WTC11 (cell line): ENCODE data around the gene TRIM47. TPM values are rescaled to one million over a fixed set of nuclear protein-coding genes. Genes with fewer than 3 reads are reported as not detected.

Experiments used
- EMX1 ChIP-seq: fragments of 250-450 bp; sonication (Bioruptor Pico); IDR thresholded peaks from 2 replicates; pipeline ENCODE4 v1.8.0; 2021; ENCODE audit warnings: mild to moderate bottlenecking
- FOXK1 ChIP-seq: sonication (generic); formaldehyde crosslinking; IDR thresholded peaks from 2 replicates; pipeline ENCODE4 v1.8.0; 2022; ENCODE audit warnings: mild to moderate bottlenecking, moderate library complexity, missing genetic modification reagents
- GABPB1 ChIP-seq: sonication (generic); formaldehyde crosslinking; IDR thresholded peaks from 2 replicates; pipeline ENCODE4 v1.8.1; 2023; ENCODE audit warnings: mild to moderate bottlenecking, missing genetic modification reagents
- GTF2I ChIP-seq: fragments of 250-450 bp; sonication (Bioruptor Pico); conservative IDR thresholded peaks from 2 replicates; pipeline ENCODE4 v1.4.0; 2021; ENCODE audit warnings: mild to moderate bottlenecking
- IRF2 ChIP-seq: sonication (generic); formaldehyde crosslinking; IDR thresholded peaks from 2 replicates; pipeline ENCODE4 v1.8.0; 2022; ENCODE audit warnings: low read depth, missing genetic modification reagents, borderline replicate concordance
- JAZF1 ChIP-seq: fragments of 250-450 bp; sonication (Bioruptor Pico); IDR thresholded peaks from 2 replicates; pipeline ENCODE4 v1.9.0; 2021; ENCODE audit warnings: moderate library complexity, mild to moderate bottlenecking, inconsistent platforms
- KAT7 ChIP-seq: sonication (generic); formaldehyde crosslinking; IDR thresholded peaks from 2 replicates; pipeline ENCODE4 v1.8.1; 2023; ENCODE audit warnings: missing genetic modification reagents, mild to moderate bottlenecking, borderline replicate concordance
- NFATC4 ChIP-seq: fragments of 250-450 bp; sonication (Bioruptor Pico); IDR thresholded peaks from 2 replicates; pipeline ENCODE4 v1.9.0; 2021; ENCODE audit warnings: mild to moderate bottlenecking
- RELA ChIP-seq: sonication (generic); formaldehyde crosslinking; IDR thresholded peaks from 2 replicates; pipeline ENCODE4 v1.8.1; 2022; ENCODE audit warnings: missing genetic modification reagents, mild to moderate bottlenecking, borderline replicate concordance
- RORB ChIP-seq: fragments of 250-450 bp; sonication (Bioruptor Pico); IDR thresholded peaks from 2 replicates; pipeline ENCODE4 v1.9.0; 2021; ENCODE audit warnings: mild to moderate bottlenecking
- TEAD1 ChIP-seq: sonication (generic); formaldehyde crosslinking; IDR thresholded peaks from 2 replicates; pipeline ENCODE4 v1.8.0; 2022; ENCODE audit warnings: mild to moderate bottlenecking, missing genetic modification reagents
- ZNF232 ChIP-seq: sonication (generic); formaldehyde crosslinking; IDR thresholded peaks from 2 replicates; pipeline ENCODE4 v1.8.0; 2022; ENCODE audit warnings: mild to moderate bottlenecking, missing genetic modification reagents
- ZNF396 ChIP-seq: fragments of 250-450 bp; sonication (Bioruptor Pico); IDR thresholded peaks from 2 replicates; pipeline ENCODE4 v1.8.0; 2021; ENCODE audit warnings: mild to moderate bottlenecking, moderate library complexity, borderline replicate concordance
- ZNF423 ChIP-seq: fragments of 250-450 bp; sonication (Bioruptor Pico); IDR thresholded peaks from 2 replicates; pipeline ENCODE4 v2.1.2; 2022; ENCODE audit warnings: mild to moderate bottlenecking, moderate library complexity
- total RNA-seq: library from RNA; stranded (reverse); gene quantifications from 3 replicates; pipeline ENCODE4 v1.2.3, GENCODE V29; 2021
- TF ChIP-seq, protein P1 (sequence below): sonication (generic); formaldehyde crosslinking; IDR thresholded peaks from 2 replicates; pipeline ENCODE4 v1.8.0; 2022; ENCODE audit warnings: mild to moderate bottlenecking, missing genetic modification reagents
- TF ChIP-seq, protein P2 (sequence below): sonication (generic); formaldehyde crosslinking; IDR thresholded peaks from 2 replicates; pipeline ENCODE4 v1.8.1; 2022; ENCODE audit warnings: mild to moderate bottlenecking, moderate library complexity, missing genetic modification reagents
- TF ChIP-seq, protein P3 (sequence below): fragments of 250-450 bp; sonication (Bioruptor Pico); IDR thresholded peaks from 2 replicates; pipeline ENCODE4 v2.1.2; 2022; ENCODE audit warnings: mild to moderate bottlenecking, moderate library complexity
- TF ChIP-seq, protein P4 (sequence below): sonication (generic); formaldehyde crosslinking; IDR thresholded peaks from 2 replicates; pipeline ENCODE4 v1.8.0; 2023; ENCODE audit warnings: mild to moderate bottlenecking, missing genetic modification reagents
- TF ChIP-seq, protein P5 (sequence below): sonication (generic); formaldehyde crosslinking; IDR thresholded peaks from 2 replicates; pipeline ENCODE4 v1.8.0; 2023; ENCODE audit warnings: missing genetic modification reagents
- TF ChIP-seq, protein P6 (sequence below): fragments of 250-450 bp; sonication (Bioruptor Pico); IDR thresholded peaks from 2 replicates; pipeline ENCODE4 v1.9.0; 2021; ENCODE audit warnings: mild to moderate bottlenecking
- TF ChIP-seq, protein P7 (sequence below): sonication (generic); formaldehyde crosslinking; IDR thresholded peaks from 2 replicates; pipeline ENCODE4 v1.8.0; 2022; ENCODE audit warnings: mild to moderate bottlenecking, missing genetic modification reagents
- TF ChIP-seq, protein P8 (sequence below): sonication (generic); formaldehyde crosslinking; IDR thresholded peaks from 2 replicates; pipeline ENCODE4 v1.8.1; 2022; ENCODE audit warnings: mild to moderate bottlenecking, missing genetic modification reagents, moderate library complexity, borderline replicate concordance
- TF ChIP-seq, protein P9 (sequence below): fragments of 250-450 bp; sonication (Bioruptor Pico); IDR thresholded peaks from 2 replicates; pipeline ENCODE4 v1.9.0; 2021; ENCODE audit warnings: mild to moderate bottlenecking
- TF ChIP-seq, protein P10 (sequence below): sonication (generic); formaldehyde crosslinking; IDR thresholded peaks from 2 replicates; pipeline ENCODE4 v1.8.1; 2023; ENCODE audit warnings: mild to moderate bottlenecking, missing genetic modification reagents, moderate library complexity

The TRIM47 gene
- total RNA-seq, 1 experiment from 2014 or later = 10.0 TPM

DNA sequence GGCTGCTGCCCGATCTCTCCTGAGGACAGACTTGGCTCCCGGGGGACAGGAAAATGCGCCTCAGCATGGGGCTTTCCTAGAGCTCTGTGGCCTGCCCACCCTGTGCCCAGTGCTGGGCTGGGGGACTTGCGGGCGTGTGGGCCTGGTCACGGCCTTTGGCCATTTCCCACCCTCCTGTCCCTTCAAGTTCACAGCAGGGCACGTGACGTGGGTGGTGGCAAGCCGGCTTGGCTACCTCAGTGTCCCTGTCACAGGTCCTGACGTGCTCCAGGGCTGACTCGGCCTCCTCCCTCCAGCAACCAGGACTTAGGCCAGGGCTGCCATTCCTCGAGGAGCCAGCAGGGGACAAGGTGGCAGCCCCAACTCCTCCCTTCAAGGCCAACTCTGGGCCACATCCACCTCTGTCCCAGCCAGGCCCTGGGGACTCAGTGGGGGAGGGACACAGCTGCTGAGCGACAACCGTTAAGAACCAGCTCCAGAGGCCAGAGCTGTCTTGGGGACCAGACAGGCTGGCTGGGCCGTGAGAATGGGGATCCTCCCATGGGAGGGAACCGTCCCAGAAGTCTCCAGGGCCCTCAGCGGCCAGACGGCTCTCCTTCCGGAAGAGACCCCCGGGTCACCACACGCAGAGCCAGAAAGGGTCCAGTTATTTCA lies 33.2 kb downstream of the TRIM47 start (continued):
- TF ChIP-seq, protein P1, sequence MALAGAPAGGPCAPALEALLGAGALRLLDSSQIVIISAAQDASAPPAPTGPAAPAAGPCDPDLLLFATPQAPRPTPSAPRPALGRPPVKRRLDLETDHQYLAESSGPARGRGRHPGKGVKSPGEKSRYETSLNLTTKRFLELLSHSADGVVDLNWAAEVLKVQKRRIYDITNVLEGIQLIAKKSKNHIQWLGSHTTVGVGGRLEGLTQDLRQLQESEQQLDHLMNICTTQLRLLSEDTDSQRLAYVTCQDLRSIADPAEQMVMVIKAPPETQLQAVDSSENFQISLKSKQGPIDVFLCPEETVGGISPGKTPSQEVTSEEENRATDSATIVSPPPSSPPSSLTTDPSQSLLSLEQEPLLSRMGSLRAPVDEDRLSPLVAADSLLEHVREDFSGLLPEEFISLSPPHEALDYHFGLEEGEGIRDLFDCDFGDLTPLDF = no peak
- TF ChIP-seq, protein P2, sequence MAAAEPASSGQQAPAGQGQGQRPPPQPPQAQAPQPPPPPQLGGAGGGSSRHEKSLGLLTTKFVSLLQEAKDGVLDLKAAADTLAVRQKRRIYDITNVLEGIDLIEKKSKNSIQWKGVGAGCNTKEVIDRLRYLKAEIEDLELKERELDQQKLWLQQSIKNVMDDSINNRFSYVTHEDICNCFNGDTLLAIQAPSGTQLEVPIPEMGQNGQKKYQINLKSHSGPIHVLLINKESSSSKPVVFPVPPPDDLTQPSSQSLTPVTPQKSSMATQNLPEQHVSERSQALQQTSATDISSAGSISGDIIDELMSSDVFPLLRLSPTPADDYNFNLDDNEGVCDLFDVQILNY (CRISPR knock-in tag) = no peak
- TF ChIP-seq, protein P3, sequence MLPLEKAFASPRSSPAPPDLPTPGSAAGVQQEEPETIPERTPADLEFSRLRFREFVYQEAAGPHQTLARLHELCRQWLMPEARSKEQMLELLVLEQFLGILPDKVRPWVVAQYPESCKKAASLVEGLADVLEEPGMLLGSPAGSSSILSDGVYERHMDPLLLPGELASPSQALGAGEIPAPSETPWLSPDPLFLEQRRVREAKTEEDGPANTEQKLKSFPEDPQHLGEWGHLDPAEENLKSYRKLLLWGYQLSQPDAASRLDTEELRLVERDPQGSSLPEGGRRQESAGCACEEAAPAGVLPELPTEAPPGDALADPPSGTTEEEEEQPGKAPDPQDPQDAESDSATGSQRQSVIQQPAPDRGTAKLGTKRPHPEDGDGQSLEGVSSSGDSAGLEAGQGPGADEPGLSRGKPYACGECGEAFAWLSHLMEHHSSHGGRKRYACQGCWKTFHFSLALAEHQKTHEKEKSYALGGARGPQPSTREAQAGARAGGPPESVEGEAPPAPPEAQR (CRISPR knock-in tag) = no peak
- no peak for TF ChIP-seq NFATC4 (CRISPR knock-in tag)
- TF ChIP-seq, protein P4, sequence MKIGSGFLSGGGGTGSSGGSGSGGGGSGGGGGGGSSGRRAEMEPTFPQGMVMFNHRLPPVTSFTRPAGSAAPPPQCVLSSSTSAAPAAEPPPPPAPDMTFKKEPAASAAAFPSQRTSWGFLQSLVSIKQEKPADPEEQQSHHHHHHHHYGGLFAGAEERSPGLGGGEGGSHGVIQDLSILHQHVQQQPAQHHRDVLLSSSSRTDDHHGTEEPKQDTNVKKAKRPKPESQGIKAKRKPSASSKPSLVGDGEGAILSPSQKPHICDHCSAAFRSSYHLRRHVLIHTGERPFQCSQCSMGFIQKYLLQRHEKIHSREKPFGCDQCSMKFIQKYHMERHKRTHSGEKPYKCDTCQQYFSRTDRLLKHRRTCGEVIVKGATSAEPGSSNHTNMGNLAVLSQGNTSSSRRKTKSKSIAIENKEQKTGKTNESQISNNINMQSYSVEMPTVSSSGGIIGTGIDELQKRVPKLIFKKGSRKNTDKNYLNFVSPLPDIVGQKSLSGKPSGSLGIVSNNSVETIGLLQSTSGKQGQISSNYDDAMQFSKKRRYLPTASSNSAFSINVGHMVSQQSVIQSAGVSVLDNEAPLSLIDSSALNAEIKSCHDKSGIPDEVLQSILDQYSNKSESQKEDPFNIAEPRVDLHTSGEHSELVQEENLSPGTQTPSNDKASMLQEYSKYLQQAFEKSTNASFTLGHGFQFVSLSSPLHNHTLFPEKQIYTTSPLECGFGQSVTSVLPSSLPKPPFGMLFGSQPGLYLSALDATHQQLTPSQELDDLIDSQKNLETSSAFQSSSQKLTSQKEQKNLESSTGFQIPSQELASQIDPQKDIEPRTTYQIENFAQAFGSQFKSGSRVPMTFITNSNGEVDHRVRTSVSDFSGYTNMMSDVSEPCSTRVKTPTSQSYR = no peak
- TF ChIP-seq, protein P5, sequence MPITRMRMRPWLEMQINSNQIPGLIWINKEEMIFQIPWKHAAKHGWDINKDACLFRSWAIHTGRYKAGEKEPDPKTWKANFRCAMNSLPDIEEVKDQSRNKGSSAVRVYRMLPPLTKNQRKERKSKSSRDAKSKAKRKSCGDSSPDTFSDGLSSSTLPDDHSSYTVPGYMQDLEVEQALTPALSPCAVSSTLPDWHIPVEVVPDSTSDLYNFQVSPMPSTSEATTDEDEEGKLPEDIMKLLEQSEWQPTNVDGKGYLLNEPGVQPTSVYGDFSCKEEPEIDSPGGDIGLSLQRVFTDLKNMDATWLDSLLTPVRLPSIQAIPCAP (CRISPR knock-in tag) = no peak
- TF ChIP-seq, protein P6, sequence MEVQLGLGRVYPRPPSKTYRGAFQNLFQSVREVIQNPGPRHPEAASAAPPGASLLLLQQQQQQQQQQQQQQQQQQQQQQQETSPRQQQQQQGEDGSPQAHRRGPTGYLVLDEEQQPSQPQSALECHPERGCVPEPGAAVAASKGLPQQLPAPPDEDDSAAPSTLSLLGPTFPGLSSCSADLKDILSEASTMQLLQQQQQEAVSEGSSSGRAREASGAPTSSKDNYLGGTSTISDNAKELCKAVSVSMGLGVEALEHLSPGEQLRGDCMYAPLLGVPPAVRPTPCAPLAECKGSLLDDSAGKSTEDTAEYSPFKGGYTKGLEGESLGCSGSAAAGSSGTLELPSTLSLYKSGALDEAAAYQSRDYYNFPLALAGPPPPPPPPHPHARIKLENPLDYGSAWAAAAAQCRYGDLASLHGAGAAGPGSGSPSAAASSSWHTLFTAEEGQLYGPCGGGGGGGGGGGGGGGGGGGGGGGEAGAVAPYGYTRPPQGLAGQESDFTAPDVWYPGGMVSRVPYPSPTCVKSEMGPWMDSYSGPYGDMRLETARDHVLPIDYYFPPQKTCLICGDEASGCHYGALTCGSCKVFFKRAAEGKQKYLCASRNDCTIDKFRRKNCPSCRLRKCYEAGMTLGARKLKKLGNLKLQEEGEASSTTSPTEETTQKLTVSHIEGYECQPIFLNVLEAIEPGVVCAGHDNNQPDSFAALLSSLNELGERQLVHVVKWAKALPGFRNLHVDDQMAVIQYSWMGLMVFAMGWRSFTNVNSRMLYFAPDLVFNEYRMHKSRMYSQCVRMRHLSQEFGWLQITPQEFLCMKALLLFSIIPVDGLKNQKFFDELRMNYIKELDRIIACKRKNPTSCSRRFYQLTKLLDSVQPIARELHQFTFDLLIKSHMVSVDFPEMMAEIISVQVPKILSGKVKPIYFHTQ (CRISPR knock-in tag) = no peak
- no peak for TF ChIP-seq JAZF1 (CRISPR knock-in tag)
- TF ChIP-seq RELA (CRISPR knock-in tag) = no peak
- TF ChIP-seq GABPB1 (CRISPR knock-in tag) = peak; percentile 57; the same call in 1 of the 2 replicates
- no peak for TF ChIP-seq EMX1 (CRISPR knock-in tag)
- TF ChIP-seq, protein P7, sequence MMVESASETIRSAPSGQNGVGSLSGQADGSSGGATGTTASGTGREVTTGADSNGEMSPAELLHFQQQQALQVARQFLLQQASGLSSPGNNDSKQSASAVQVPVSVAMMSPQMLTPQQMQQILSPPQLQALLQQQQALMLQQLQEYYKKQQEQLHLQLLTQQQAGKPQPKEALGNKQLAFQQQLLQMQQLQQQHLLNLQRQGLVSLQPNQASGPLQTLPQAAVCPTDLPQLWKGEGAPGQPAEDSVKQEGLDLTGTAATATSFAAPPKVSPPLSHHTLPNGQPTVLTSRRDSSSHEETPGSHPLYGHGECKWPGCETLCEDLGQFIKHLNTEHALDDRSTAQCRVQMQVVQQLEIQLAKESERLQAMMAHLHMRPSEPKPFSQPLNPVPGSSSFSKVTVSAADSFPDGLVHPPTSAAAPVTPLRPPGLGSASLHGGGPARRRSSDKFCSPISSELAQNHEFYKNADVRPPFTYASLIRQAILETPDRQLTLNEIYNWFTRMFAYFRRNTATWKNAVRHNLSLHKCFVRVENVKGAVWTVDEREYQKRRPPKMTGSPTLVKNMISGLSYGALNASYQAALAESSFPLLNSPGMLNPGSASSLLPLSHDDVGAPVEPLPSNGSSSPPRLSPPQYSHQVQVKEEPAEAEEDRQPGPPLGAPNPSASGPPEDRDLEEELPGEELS (CRISPR knock-in tag) = no peak
- TF ChIP-seq IRF2 (CRISPR knock-in tag) = no peak
- no peak for TF ChIP-seq ZNF423 (CRISPR knock-in tag)
- TF ChIP-seq, protein P8, sequence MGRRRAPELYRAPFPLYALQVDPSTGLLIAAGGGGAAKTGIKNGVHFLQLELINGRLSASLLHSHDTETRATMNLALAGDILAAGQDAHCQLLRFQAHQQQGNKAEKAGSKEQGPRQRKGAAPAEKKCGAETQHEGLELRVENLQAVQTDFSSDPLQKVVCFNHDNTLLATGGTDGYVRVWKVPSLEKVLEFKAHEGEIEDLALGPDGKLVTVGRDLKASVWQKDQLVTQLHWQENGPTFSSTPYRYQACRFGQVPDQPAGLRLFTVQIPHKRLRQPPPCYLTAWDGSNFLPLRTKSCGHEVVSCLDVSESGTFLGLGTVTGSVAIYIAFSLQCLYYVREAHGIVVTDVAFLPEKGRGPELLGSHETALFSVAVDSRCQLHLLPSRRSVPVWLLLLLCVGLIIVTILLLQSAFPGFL (CRISPR knock-in tag) = no peak
- TF ChIP-seq ZNF232 = no peak
- TF ChIP-seq GTF2I (CRISPR knock-in tag) = no peak
- TF ChIP-seq ZNF396 (CRISPR knock-in tag) = no peak
- TF ChIP-seq RORB (CRISPR knock-in tag) = no peak
- TF ChIP-seq FOXK1 = no peak
- no peak for TF ChIP-seq KAT7 (CRISPR knock-in tag)
- TF ChIP-seq, protein P9, sequence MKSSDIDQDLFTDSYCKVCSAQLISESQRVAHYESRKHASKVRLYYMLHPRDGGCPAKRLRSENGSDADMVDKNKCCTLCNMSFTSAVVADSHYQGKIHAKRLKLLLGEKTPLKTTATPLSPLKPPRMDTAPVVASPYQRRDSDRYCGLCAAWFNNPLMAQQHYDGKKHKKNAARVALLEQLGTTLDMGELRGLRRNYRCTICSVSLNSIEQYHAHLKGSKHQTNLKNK (CRISPR knock-in tag) = no peak
- TF ChIP-seq, protein P10, sequence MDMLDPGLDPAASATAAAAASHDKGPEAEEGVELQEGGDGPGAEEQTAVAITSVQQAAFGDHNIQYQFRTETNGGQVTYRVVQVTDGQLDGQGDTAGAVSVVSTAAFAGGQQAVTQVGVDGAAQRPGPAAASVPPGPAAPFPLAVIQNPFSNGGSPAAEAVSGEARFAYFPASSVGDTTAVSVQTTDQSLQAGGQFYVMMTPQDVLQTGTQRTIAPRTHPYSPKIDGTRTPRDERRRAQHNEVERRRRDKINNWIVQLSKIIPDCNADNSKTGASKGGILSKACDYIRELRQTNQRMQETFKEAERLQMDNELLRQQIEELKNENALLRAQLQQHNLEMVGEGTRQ (CRISPR knock-in tag) = no peak; the same call in none of the 2 replicates
- no peak for TF ChIP-seq TEAD1
